OCI-LY3 (cell line): ENCODE data around the gene ICAM5.

Source experiments
- H2AFZ ChIP-seq: fragments of 200-600, 300-600 bp; shearing (Covaris generic); 2 replicates; pipeline ENCODE4 v1.6.0; 2014; ENCODE audit warnings: antibody characterized with exemption, low read depth, low read length
- H3K27ac ChIP-seq: fragments of 200-600, 300-600 bp; sonication (generic); 2 replicates; pipeline ENCODE4 v1.5.1; 2014; ENCODE audit warnings: mild to moderate bottlenecking, low read length, moderate library complexity, mixed read lengths
- H3K27me3 ChIP-seq: fragments of 200-600, 300-600 bp; sonication (generic); 2 replicates; pipeline ENCODE4 v1.6.1; 2014; ENCODE audit warnings: low read depth, low read length, mixed read lengths
- H3K36me3 ChIP-seq: fragments of 200-600, 300-600 bp; sonication (generic); replicated peaks from 2 replicates; pipeline ENCODE3; 2014; ENCODE audit warnings: low read depth, low read length, mixed read lengths
- H3K4me1 ChIP-seq: fragments of 300-600, 200-600 bp; sonication (generic); 2 replicates; pipeline ENCODE4 v1.6.1; 2014; ENCODE audit warnings: low read length, mixed read lengths
- H3K4me2 ChIP-seq: fragments of 200-600, 300-600 bp; sonication (generic); 2 replicates; pipeline ENCODE4 v1.6.1; 2014; ENCODE audit warnings: low read length, mixed read lengths
- H3K4me3 ChIP-seq: fragments of 300-600, 200-600 bp; sonication (generic); 2 replicates; pipeline ENCODE4 v1.5.1; 2014; ENCODE audit warnings: antibody characterized with exemption, mild to moderate bottlenecking, low read length, moderate library complexity
- H3K79me2 ChIP-seq: fragments of 300-600, 200-600 bp; shearing (Covaris generic); 2 replicates; pipeline ENCODE4 v1.6.1; 2014; ENCODE audit warnings: mild to moderate bottlenecking, low read length, mixed read lengths
- H3K9ac ChIP-seq: fragments of 300-600, 200-600 bp; shearing (Covaris generic); 2 replicates; pipeline ENCODE4 v1.6.0; 2014; ENCODE audit warnings: mild to moderate bottlenecking, low read length, moderate library complexity
- H3K9me3 ChIP-seq: fragments of 200-600, 300-600 bp; shearing (Covaris generic); 2 replicates; pipeline ENCODE4 v1.6.1; 2014; ENCODE audit warnings: low read length, mixed read lengths; ENCODE audit not compliant: insufficient read depth
- H4K20me1 ChIP-seq: fragments of 200-600, 300-600 bp; sonication (generic); 2 replicates; pipeline ENCODE4 v1.6.1; 2016; ENCODE audit warnings: low read length, mixed read lengths; ENCODE audit not compliant: insufficient read depth
- CTCF ChIP-seq: fragments of 200-600, 300-600 bp; sonication (generic); IDR thresholded peaks from 2 replicates; pipeline ENCODE4 v1.5.1; 2014; ENCODE audit warnings: antibody characterized with exemption, low read length, low read depth
- EZH2phosphoT487 ChIP-seq: fragments of 200-600 bp; shearing (Covaris generic); IDR thresholded peaks from 2 replicates; pipeline ENCODE4 v1.6.1; 2018; ENCODE audit warnings: antibody characterized with exemption, mixed run types, low read depth

ICAM5 gene

GRCh38 chr19:10305139-10305806 is 15.5 kb downstream of the ICAM5 start:
- Histone ChIP-seq H3K4me2 (no peak overlapping the region), H3K9me3 (no peaks in the 10 kb centered on the region), H3K79me2 (no peaks in the 10 kb centered on the region), H3K27ac (no peak overlapping the region), H3K27me3 (0 out of 2 replicates have a peak, but pooled peaks cover 2% of the 10 kb centered on the region), H2AFZ (no peak overlapping the region), H3K4me1 (no peaks in the 10 kb centered on the region), H3K4me3 (no peak overlapping the region), H3K36me3 (no peaks in the 10 kb centered on the region), H4K20me1 (no peaks in the 10 kb centered on the region), H3K9ac (no peak overlapping the region)
- TF ChIP-seq CTCF (no peak), EZH2phosphoT487 (no peak)

GRCh38 chr19:10306327-10306726 is 16.6 kb downstream of the ICAM5 start:
- Histone ChIP-seq H3K27me3 (no peaks in the 10 kb centered on the region), H3K36me3 (no peaks in the 10 kb centered on the region), H4K20me1 (no peaks in the 10 kb centered on the region), H2AFZ (no peak overlapping the region), H3K4me1 (no peaks in the 10 kb centered on the region), H3K4me3 (no peak overlapping the region), H3K9ac (no peak overlapping the region), H3K4me2 (no peak overlapping the region), H3K9me3 (no peaks in the 10 kb centered on the region), H3K27ac (no peak overlapping the region), H3K79me2 (no peaks in the 10 kb centered on the region)
- TF ChIP-seq CTCF (no peak), EZH2phosphoT487 (no peak)

GRCh38 chr19:10309423-10309822 is 19.7 kb downstream of the ICAM5 start, which contains the start of gene ZGLP1:
ZGLP1 (minus strand) TSS chr19:10309815.
- Histone ChIP-seq H3K27ac (no peak within 1 kb of the TSS), H3K4me2 (no peak within 1 kb of the TSS), H3K4me1 (no peaks in the 10 kb centered on the region), H3K4me3 (no peak within 1 kb of the TSS), H4K20me1 (no peaks in the 10 kb centered on the region), H2AFZ (no peak within 1 kb of the TSS), H3K36me3 (no peaks in the 10 kb centered on the region), H3K9me3 (no peaks in the 10 kb centered on the region), H3K79me2 (no peaks in the 10 kb centered on the region), H3K27me3 (no peaks in the 10 kb centered on the region), H3K9ac (no peak within 1 kb of the TSS)
- TF ChIP-seq EZH2phosphoT487, result no peak
- TF ChIP-seq CTCF, result no peak

- Histone ChIP-seq H3K9me3 (no peaks in the 10 kb centered on the region), H4K20me1 (no peaks in the 10 kb centered on the region), H3K27ac (peak within 1 kb of the TSS; percentile 32), H3K4me2 (peak within 1 kb of the TSS; percentile 96), H3K4me1 (peaks cover 11% of the 10 kb centered on the region), H2AFZ (peak within 1 kb of the TSS; percentile 61), H3K4me3 (peak within 1 kb of the TSS; percentile 84), H3K9ac (peak within 1 kb of the TSS; percentile 53), H3K27me3 (no peaks in the 10 kb centered on the region), H3K36me3 (peaks cover 29% of the 10 kb centered on the region), H3K79me2 (peaks cover 3% of the 10 kb centered on the region; the same call in 1 of the 2 replicates)
- no peak for TF ChIP-seq EZH2phosphoT487
- no peak for TF ChIP-seq CTCF
Measured at GRCh38 chr19:10315335-10316214, 25.8 kb downstream of the ICAM5 start, which contains the start of gene FDX2. FDX2 (minus strand) TSS chr19:10316015; CDS start chr19:10315996, 19 bp downstream.
